Neural crest cell (in vitro differentiated cells): Measurements from ENCODE around the gene LRRK1. TPM values are rescaled to one million over a fixed set of nuclear protein-coding genes. Genes with fewer than 3 reads are reported as not detected.

Experiments
- DNase-seq: peaks from one replicate; pipeline ENCODE4 v3.0.0; 2021; ENCODE audit warnings: low read depth, mixed read lengths, low spot score
- H3K27ac Mint-ChIP-seq: one replicate; pipeline ENCODE4 v1.8.0; 2021; ENCODE audit warnings: mild to moderate bottlenecking, mixed read lengths; ENCODE audit not compliant: unreplicated experiment
- H3K27me3 Mint-ChIP-seq: 2 replicates; pipeline ENCODE4 v1.8.0; 2021; ENCODE audit warnings: low read depth, mild to moderate bottlenecking, mixed read lengths
- H3K36me3 Mint-ChIP-seq: 2 replicates; pipeline ENCODE4 v1.8.0; 2021; ENCODE audit warnings: low read depth, mild to moderate bottlenecking, mixed read lengths
- H3K4me1 Mint-ChIP-seq: 2 replicates; pipeline ENCODE4 v1.8.0; 2021; ENCODE audit warnings: mixed read lengths
- H3K4me3 Mint-ChIP-seq: one replicate; pipeline ENCODE4 v1.8.0; 2021; ENCODE audit warnings: mild to moderate bottlenecking, mixed read lengths
- H3K9me3 Mint-ChIP-seq: 2 replicates; pipeline ENCODE4 v1.8.0; 2021; ENCODE audit warnings: mixed read lengths
- total RNA-seq: library from RNA; stranded (reverse); gene quantifications from 2 replicates; pipeline ENCODE4 v1.2.1, GENCODE V29; 2021
- TF ChIP-seq, protein P1 (sequence below): fragments of 200-600 bp; sonication (generic); conservative IDR thresholded peaks from 2 replicates; pipeline ENCODE4 v1.5.0; 2021; ENCODE audit warnings: antibody characterized with exemption, mild to moderate bottlenecking

The LRRK1 gene
- total RNA-seq, 1 donor from 2014 or later, result 1.7 TPM

DNA sequence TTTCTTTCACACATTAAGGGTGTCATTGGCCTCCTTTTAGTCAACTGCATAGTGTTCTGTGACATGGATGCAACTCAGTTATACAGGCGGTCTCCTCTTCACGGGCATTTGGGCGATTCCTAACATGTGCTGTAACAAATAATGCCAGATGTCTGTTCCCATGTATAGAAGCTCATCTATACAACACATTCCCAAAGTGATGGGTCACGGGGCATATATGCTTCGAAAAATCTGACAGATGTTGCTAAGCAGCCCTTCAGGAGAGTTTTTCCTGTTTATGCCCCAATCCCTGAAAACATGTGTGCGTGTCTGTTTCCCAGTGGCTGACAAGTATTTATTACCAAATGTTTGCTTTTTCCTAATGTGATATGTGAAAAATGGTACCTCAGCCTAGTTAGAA lies 25.8 kb downstream of the LRRK1 start:
- Mint-ChIP-seq H3K4me1 (peaks cover 9% of the 10 kb centered on the region), H3K4me3 (no peak overlapping the region), H3K9me3 (no peaks in the 10 kb centered on the region), H3K27ac (no peak overlapping the region), H3K36me3 (no peaks in the 10 kb centered on the region), H3K27me3 (no peaks in the 10 kb centered on the region)
- TF ChIP-seq, protein P1, sequence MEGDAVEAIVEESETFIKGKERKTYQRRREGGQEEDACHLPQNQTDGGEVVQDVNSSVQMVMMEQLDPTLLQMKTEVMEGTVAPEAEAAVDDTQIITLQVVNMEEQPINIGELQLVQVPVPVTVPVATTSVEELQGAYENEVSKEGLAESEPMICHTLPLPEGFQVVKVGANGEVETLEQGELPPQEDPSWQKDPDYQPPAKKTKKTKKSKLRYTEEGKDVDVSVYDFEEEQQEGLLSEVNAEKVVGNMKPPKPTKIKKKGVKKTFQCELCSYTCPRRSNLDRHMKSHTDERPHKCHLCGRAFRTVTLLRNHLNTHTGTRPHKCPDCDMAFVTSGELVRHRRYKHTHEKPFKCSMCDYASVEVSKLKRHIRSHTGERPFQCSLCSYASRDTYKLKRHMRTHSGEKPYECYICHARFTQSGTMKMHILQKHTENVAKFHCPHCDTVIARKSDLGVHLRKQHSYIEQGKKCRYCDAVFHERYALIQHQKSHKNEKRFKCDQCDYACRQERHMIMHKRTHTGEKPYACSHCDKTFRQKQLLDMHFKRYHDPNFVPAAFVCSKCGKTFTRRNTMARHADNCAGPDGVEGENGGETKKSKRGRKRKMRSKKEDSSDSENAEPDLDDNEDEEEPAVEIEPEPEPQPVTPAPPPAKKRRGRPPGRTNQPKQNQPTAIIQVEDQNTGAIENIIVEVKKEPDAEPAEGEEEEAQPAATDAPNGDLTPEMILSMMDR, result no peak
- no peak for DNase-seq

DNA sequence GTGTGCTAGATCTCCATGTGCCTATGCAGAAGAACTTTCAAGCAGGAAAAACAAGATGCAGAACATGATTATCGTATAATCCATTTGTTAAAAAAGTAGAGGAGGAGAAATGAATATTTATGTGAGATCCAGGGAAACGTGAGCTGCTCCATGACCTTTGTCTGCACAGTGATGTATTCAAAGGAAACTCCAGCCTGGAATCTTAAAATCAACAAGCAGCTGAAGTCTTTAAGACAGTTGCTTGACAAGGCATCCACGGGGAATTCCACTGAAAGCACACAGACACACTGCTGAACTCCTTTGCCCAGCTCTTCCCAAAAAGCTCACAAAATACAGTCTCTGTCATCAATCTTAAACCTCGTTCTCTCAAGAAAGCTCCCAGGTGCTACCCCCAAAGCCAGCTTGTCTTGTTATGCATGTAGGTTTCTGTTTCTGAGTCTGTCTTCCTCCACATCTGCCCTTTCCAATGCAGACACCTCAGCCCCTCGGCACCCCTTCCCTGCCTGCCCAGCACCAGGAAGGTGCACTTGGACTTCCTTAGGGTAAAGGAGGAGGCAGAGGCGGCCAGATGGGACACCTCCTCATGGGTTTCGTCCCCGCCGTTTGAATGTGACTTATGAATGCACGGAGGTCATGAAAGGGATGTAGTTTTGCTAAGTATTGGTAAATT lies 28.7 kb downstream of the LRRK1 start:
- no peaks in the 10 kb centered on the region for H3K27me3 Mint-ChIP-seq
- no peak overlapping the region for H3K27ac Mint-ChIP-seq
- H3K36me3 Mint-ChIP-seq, result no peaks in the 10 kb centered on the region
- H3K4me1 Mint-ChIP-seq, result peaks cover 9% of the 10 kb centered on the region
- no peak overlapping the region for H3K4me3 Mint-ChIP-seq
- H3K9me3 Mint-ChIP-seq, result peaks cover 4% of the 10 kb centered on the region
- DNase-seq, result no peak
- TF ChIP-seq, protein P1, result no peak

DNA sequence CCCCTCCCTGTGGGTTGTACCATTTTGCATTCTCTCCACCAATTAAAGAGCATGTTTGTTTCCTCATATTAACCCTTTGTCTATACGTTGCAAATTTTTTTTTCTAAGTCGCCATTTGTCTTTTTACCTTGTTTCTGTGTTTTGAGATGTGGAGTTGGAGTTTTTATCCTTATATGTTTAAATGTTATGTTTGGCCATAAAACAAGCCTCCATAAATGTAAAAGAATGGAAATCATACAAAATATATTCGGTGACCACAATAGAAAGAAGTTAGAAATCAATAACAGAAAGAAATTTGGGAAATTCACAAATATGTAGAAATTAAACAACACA lies 29.2 kb downstream of the LRRK1 start:
- Mint-ChIP-seq H3K4me3 (no peak overlapping the region), H3K27ac (no peak overlapping the region), H3K9me3 (peaks cover 4% of the 10 kb centered on the region), H3K36me3 (no peaks in the 10 kb centered on the region), H3K27me3 (no peaks in the 10 kb centered on the region), H3K4me1 (peaks cover 9% of the 10 kb centered on the region)
- no peak for DNase-seq
- TF ChIP-seq, protein P1, result no peak

DNA sequence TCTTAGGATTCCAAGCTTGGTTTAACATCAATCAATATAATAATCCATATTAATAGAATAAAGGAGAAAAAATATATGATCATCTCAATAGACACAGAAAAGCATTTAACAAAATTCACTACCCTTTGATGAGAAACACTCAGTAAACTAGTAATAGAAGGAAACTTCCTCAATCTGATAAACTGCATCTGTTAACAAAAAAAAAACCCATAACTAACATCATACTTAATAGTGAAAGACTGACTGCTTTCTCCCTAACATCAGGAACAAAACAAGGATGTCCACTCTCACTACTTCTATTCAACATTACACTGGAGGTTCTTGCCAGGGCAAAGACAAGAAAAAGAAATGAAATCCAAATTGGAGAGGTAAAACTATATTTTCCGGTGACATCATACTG lies 30.5 kb downstream of the LRRK1 start:
- Mint-ChIP-seq H3K27ac (no peak overlapping the region), H3K4me3 (no peak overlapping the region), H3K4me1 (peaks cover 9% of the 10 kb centered on the region)

DNA sequence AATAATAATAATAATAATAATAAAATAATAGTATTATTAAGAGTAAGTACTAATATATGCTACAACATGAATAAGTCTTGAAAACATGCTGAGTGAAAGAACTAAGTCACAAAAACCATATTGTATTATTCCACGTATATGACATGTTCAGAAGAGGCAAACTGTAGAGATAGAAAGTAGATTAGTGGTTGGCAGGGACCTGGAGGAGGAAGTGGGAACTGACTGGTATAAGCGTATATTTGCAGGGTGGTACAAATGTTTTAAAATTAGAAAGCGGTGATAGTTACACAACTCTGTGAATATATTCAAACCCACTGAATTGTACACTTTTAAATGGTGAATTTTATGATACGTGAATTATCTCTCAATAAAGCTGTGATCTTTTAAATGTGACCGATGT lies 32.8 kb downstream of the LRRK1 start:
- Mint-ChIP-seq H3K4me3 (no peak overlapping the region), H3K4me1 (peaks cover 9% of the 10 kb centered on the region), H3K27ac (no peak overlapping the region), H3K36me3 (no peaks in the 10 kb centered on the region), H3K9me3 (peaks cover 4% of the 10 kb centered on the region), H3K27me3 (no peaks in the 10 kb centered on the region)
- no peak for DNase-seq
- TF ChIP-seq, protein P1, result no peak

More for the DNA sequence above, 30.5 kb downstream of the LRRK1 start:
- Mint-ChIP-seq H3K27me3 (no peaks in the 10 kb centered on the region), H3K9me3 (peaks cover 4% of the 10 kb centered on the region), H3K36me3 (no peaks in the 10 kb centered on the region)
- TF ChIP-seq, protein P1, result no peak
- DNase-seq, result no peak
